ENCODE measurements around the gene GPR84. TPM values are rescaled to one million over a fixed set of nuclear protein-coding genes. Genes with fewer than 3 reads are reported as not detected.

Gene GPR84
- total and polyA plus RNA-seq, 2 donors (not counting 3 experiments of a cell fraction or from before 2014, with no cell fraction given), result not detected

GRCh38 chr12:54398218-54398617, 33.9 kb upstream of the GPR84 start:
- H3K9ac ChIP-seq (replicated peaks; ENCODE audit: extremely low read depth, insufficient read depth, low read length), result no peak overlapping the region
- ChIA-PET POLR2A (interaction anchor here (2.3 kb wide), 1 partner anchor 14 kb away, joined by 19 read pairs; no protein-coding TSS in a partner anchor), CTCF (interaction anchor here (1.5 to 12.1 kb wide), 6 partner anchors 11 to 44 kb away, joined by 4 to 517 read pairs (median 25); partner anchors contain the start of gene ITGA5)
- peaks cover 32% of the 10 kb centered on the region for H3K79me2 ChIP-seq (ENCODE audit: control insufficient read depth, insufficient read depth, low read length)
- H4K20me1 ChIP-seq (replicated peaks; ENCODE audit: control insufficient read depth, extremely low read depth, insufficient read depth, low read length), result peaks cover 2% of the 10 kb centered on the region
- no peak for FAIRE-seq
- no peaks in the 10 kb centered on the region for H3K9me1 ChIP-seq (replicated peaks; ENCODE audit: control insufficient read depth, extremely low read depth, insufficient read depth, low read length)
- BruUV-seq (replicated peaks), result no TSS peak
- H3K9me3 ChIP-seq (replicated peaks; ENCODE audit: control insufficient read depth, insufficient read depth, low read length), result no peaks in the 10 kb centered on the region
- H2AFZ ChIP-seq (ENCODE audit: low read depth, low read length), result no peak overlapping the region
- no peak overlapping the region for H3K27ac ChIP-seq (ENCODE audit: insufficient read depth, low read depth, low read length)
- no peak overlapping the region for H3K4me2 ChIP-seq (ENCODE audit: insufficient read depth, low read length)
- no peak for DNase-seq (ENCODE audit: low read depth, low spot score)
- no peaks in the 10 kb centered on the region for H3K27me3 ChIP-seq (ENCODE audit: control insufficient read depth in 2 of 2, insufficient read depth in 2 of 2, low read length in 2 of 2)
- dilution Hi-C loops (cut with MboI; ENCODE audit: extremely low pct_ligation_motif_present, low sequenced_read_pairs) (no loop called here), intact Hi-C loops (cut with micrococcal nuclease) (no loop called here)
- peaks cover 81 to 84% of the 10 kb centered on the region in 2 experiments for H3K36me3 ChIP-seq (ENCODE audit: control insufficient read depth in 2 of 2, extremely low read depth in 1 of 2, insufficient read depth in 2 of 2, low read length in 2 of 2)
- H3K4me3 ChIP-seq (replicated peaks in 1 of 3; ENCODE audit: insufficient read depth in 1 of 3, low read depth in 1 of 3, low read length in 3 of 3), result no peak overlapping the region
- no peaks in the 10 kb centered on the region for H3K4me1 ChIP-seq (ENCODE audit: control insufficient read depth, extremely low read depth, insufficient read depth, low read length)
- TF ChIP-seq EZH2 (IDR thresholded peaks at IDR 0.05; ENCODE audit: borderline replicate concordance, low read depth, low read length, severe bottlenecking) (no peak), POLR2AphosphoS5 (IDR thresholded peaks at IDR 0.05; ENCODE audit: insufficient read depth, low read depth, low read length) (peak; percentile 6), JUN (IDR thresholded peaks at IDR 0.05; ENCODE audit: borderline replicate concordance, insufficient read depth, insufficient read length, low read depth) (no peak)

GRCh38 chr12:54397157-54397556, 32.9 kb upstream of the GPR84 start:
- POLR2A ChIA-PET, result no interaction called here

More at GRCh38 chr12:54397157-54397556, 32.9 kb upstream of the GPR84 start:
- Histone ChIP-seq H3K9me3 (replicated peaks; ENCODE audit: control insufficient read depth, insufficient read depth, low read length) (no peaks in the 10 kb centered on the region), H3K79me2 (ENCODE audit: control insufficient read depth, insufficient read depth, low read length) (peaks cover 27% of the 10 kb centered on the region), H3K27ac (ENCODE audit: insufficient read depth, low read depth, low read length) (no peak overlapping the region), H4K20me1 (replicated peaks; ENCODE audit: control insufficient read depth, extremely low read depth, insufficient read depth, low read length) (peaks cover 2% of the 10 kb centered on the region), H3K4me3 (replicated peaks in 1 of 3; ENCODE audit: insufficient read depth in 1 of 3, low read depth in 1 of 3, low read length in 3 of 3) (no peak overlapping the region), H3K27me3 (ENCODE audit: control insufficient read depth in 2 of 2, insufficient read depth in 2 of 2, low read length in 2 of 2) (no peaks in the 10 kb centered on the region), H3K4me2 (ENCODE audit: insufficient read depth, low read length) (no peak overlapping the region), H3K9me1 (replicated peaks; ENCODE audit: control insufficient read depth, extremely low read depth, insufficient read depth, low read length) (no peaks in the 10 kb centered on the region), H3K4me1 (ENCODE audit: control insufficient read depth, extremely low read depth, insufficient read depth, low read length) (no peaks in the 10 kb centered on the region), H3K36me3 (ENCODE audit: control insufficient read depth in 2 of 2, extremely low read depth in 1 of 2, insufficient read depth in 2 of 2, low read length in 2 of 2) (peaks cover 73 to 77% of the 10 kb centered on the region in 2 experiments), H3K9ac (replicated peaks; ENCODE audit: extremely low read depth, insufficient read depth, low read length) (no peak overlapping the region), H2AFZ (ENCODE audit: low read depth, low read length) (no peak overlapping the region)
- BruUV-seq (replicated peaks), result no TSS peak
- TF ChIP-seq POLR2AphosphoS5 (IDR thresholded peaks at IDR 0.05; ENCODE audit: insufficient read depth, low read depth, low read length) (peak; percentile 35), MYC (IDR thresholded peaks at IDR 0.05; ENCODE audit: low read depth, low read length) (no peak)
- dilution Hi-C loops (cut with MboI; ENCODE audit: extremely low pct_ligation_motif_present, low sequenced_read_pairs) (no loop called here), intact Hi-C loops (cut with micrococcal nuclease) (no loop called here)
- DNase-seq (ENCODE audit: low read depth, low spot score) (no peak), FAIRE-seq (no peak)
- CTCF ChIA-PET, result interaction anchor here (1.0 to 12.1 kb wide), 5 partner anchors 12 to 45 kb away, joined by 3 to 517 read pairs (median 6); no protein-coding TSS in a partner anchor

Data from endothelial cell of umbilical vein (primary cell).